ENCODE measurements around the gene SKAP2. TPM values are rescaled to one million over a fixed set of nuclear protein-coding genes. Genes with fewer than 3 reads are reported as not detected.

SKAP2 gene
- total and polyA plus RNA-seq, 2 donors (not counting 1 experiment from before 2014, with no cell fraction given) = 17.5 to 25.9 TPM

GRCh38 chr7:26630941-26631580, 233.3 kb downstream of the SKAP2 start:
- no peak overlapping the region for H3K4me2 ChIP-seq (ENCODE audit: extremely low read depth, insufficient read depth, low read length)
- TF ChIP-seq EZH2 (IDR thresholded peaks at IDR 0.05; ENCODE audit: low read length, missing control alignments) (no peak), CTCF (conservative IDR thresholded peaks at IDR 0.05 in 1 of 2, IDR thresholded peaks at IDR 0.05 in 1 of 2; ENCODE audit: low read depth in 1 of 2, low read length in 2 of 2) (no peak)
- no peaks in the 10 kb centered on the region for H3K9me3 ChIP-seq (ENCODE audit: control insufficient read depth, insufficient read depth, low read depth, low read length)
- no peaks in the 10 kb centered on the region for H3K36me3 ChIP-seq (ENCODE audit: control insufficient read depth, insufficient read depth, low read length)
- no peak overlapping the region for H2AFZ ChIP-seq (ENCODE audit: low read length)
- no peak overlapping the region for H3K27ac ChIP-seq (ENCODE audit: insufficient read depth, low read length)
- no peak overlapping the region for H3K9ac ChIP-seq (ENCODE audit: insufficient read depth, low read length)
- H3K79me2 ChIP-seq (ENCODE audit: control insufficient read depth, insufficient read depth, low read length) = no peaks in the 10 kb centered on the region
- no peaks in the 10 kb centered on the region for H3K4me1 ChIP-seq (ENCODE audit: control insufficient read depth, extremely low read depth, insufficient read depth, low read length)
- no peak overlapping the region for H3K4me3 ChIP-seq (replicated peaks in 1 of 4; ENCODE audit: control extremely low read depth in 1 of 4, insufficient read depth in 1 of 4, low read depth in 3 of 4, low read length in 4 of 4)
- H4K20me1 ChIP-seq (ENCODE audit: control insufficient read depth, extremely low read depth, insufficient read depth, low read length) = no peaks in the 10 kb centered on the region
- H3K27me3 ChIP-seq (ENCODE audit: control insufficient read depth, insufficient read depth, low read length) = no peaks in the 10 kb centered on the region
- no peak for DNase-seq (ENCODE audit: low read depth in 2 of 2)

- TF ChIP-seq EZH2 (IDR thresholded peaks at IDR 0.05; ENCODE audit: low read length, missing control alignments) (no peak), CTCF (conservative IDR thresholded peaks at IDR 0.05 in 1 of 2, IDR thresholded peaks at IDR 0.05 in 1 of 2; ENCODE audit: low read depth in 1 of 2, low read length in 2 of 2) (no peak)
- no peaks in the 10 kb centered on the region for H3K9me3 ChIP-seq (ENCODE audit: control insufficient read depth, insufficient read depth, low read depth, low read length)
- no peak overlapping the region for H3K9ac ChIP-seq (ENCODE audit: insufficient read depth, low read length)
- H3K79me2 ChIP-seq (ENCODE audit: control insufficient read depth, insufficient read depth, low read length) = no peaks in the 10 kb centered on the region
- H3K36me3 ChIP-seq (ENCODE audit: control insufficient read depth, insufficient read depth, low read length) = no peaks in the 10 kb centered on the region
- H3K27ac ChIP-seq (ENCODE audit: insufficient read depth, low read length) = no peak overlapping the region
- no peaks in the 10 kb centered on the region for H3K4me1 ChIP-seq (ENCODE audit: control insufficient read depth, extremely low read depth, insufficient read depth, low read length)
- H2AFZ ChIP-seq (ENCODE audit: low read length) = no peak overlapping the region
- no peak overlapping the region for H3K4me3 ChIP-seq (replicated peaks in 1 of 4; ENCODE audit: control extremely low read depth in 1 of 4, insufficient read depth in 1 of 4, low read depth in 3 of 4, low read length in 4 of 4)
- no peaks in the 10 kb centered on the region for H4K20me1 ChIP-seq (ENCODE audit: control insufficient read depth, extremely low read depth, insufficient read depth, low read length)
- H3K27me3 ChIP-seq (ENCODE audit: control insufficient read depth, insufficient read depth, low read length) = no peaks in the 10 kb centered on the region
- H3K4me2 ChIP-seq (ENCODE audit: extremely low read depth, insufficient read depth, low read length) = no peak overlapping the region
- DNase-seq (ENCODE audit: low read depth in 2 of 2) = no peak
Measured at GRCh38 chr7:26630361-26630760, 234.0 kb downstream of the SKAP2 start.

GRCh38 chr7:26629696-26630095, 234.7 kb downstream of the SKAP2 start:
- peak in 1 of 2 donors; percentile 3 for DNase-seq (ENCODE audit: low read depth in 2 of 2)
- no peaks in the 10 kb centered on the region for H3K9me3 ChIP-seq (ENCODE audit: control insufficient read depth, insufficient read depth, low read depth, low read length)
- no peak overlapping the region for H3K27ac ChIP-seq (ENCODE audit: insufficient read depth, low read length)
- H3K27me3 ChIP-seq (ENCODE audit: control insufficient read depth, insufficient read depth, low read length) = no peaks in the 10 kb centered on the region
- no peaks in the 10 kb centered on the region for H4K20me1 ChIP-seq (ENCODE audit: control insufficient read depth, extremely low read depth, insufficient read depth, low read length)
- TF ChIP-seq EZH2 (IDR thresholded peaks at IDR 0.05; ENCODE audit: low read length, missing control alignments) (no peak), CTCF (conservative IDR thresholded peaks at IDR 0.05 in 1 of 2, IDR thresholded peaks at IDR 0.05 in 1 of 2; ENCODE audit: low read depth in 1 of 2, low read length in 2 of 2) (no peak)
- no peak overlapping the region for H3K9ac ChIP-seq (ENCODE audit: insufficient read depth, low read length)
- H3K4me2 ChIP-seq (ENCODE audit: extremely low read depth, insufficient read depth, low read length) = no peak overlapping the region
- H2AFZ ChIP-seq (ENCODE audit: low read length) = no peak overlapping the region
- H3K4me3 ChIP-seq (replicated peaks in 1 of 4; ENCODE audit: control extremely low read depth in 1 of 4, insufficient read depth in 1 of 4, low read depth in 3 of 4, low read length in 4 of 4) = no peak overlapping the region
- H3K79me2 ChIP-seq (ENCODE audit: control insufficient read depth, insufficient read depth, low read length) = no peaks in the 10 kb centered on the region
- H3K36me3 ChIP-seq (ENCODE audit: control insufficient read depth, insufficient read depth, low read length) = no peaks in the 10 kb centered on the region
- no peaks in the 10 kb centered on the region for H3K4me1 ChIP-seq (ENCODE audit: control insufficient read depth, extremely low read depth, insufficient read depth, low read length)

Data from fibroblast of lung (primary cell).